CD4-positive, alpha-beta T cell treated with Interleukin-12 subunit alpha and Interleukin-12 subunit beta, for 1 hour (primary cell): ENCODE results near the gene BCAT1.
"Not testable (repeated sequence)": the region's sequence is repeated elsewhere in the genome, so short reads cannot be mapped to it uniquely, and the experiment has no call there.

ENCODE experiments used
- DNase-seq: peaks from one replicate; pipeline ENCODE4 v3.0.0-alpha.2; 2020

The BCAT1 gene

DNA sequence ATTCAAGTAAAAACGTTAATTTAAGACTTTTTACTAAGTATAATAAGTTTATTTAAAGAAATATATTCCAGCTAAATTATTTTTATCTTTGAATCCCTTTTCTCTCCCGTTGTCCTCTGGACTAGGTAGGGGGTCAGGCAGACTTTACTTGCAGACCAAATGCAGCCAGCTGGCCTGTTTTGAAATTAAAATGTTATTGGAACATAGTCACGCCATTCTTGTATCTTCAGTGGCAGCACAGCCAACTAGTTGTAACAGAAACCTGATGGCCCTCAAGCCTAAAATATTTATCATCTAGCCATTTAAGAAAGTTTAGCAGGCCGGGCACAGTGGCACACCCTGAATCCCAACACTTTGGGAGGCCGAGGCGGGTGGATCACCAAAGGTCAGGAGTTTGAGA is 52.7 kb downstream of the BCAT1 start:
- no peak for DNase-seq

DNA sequence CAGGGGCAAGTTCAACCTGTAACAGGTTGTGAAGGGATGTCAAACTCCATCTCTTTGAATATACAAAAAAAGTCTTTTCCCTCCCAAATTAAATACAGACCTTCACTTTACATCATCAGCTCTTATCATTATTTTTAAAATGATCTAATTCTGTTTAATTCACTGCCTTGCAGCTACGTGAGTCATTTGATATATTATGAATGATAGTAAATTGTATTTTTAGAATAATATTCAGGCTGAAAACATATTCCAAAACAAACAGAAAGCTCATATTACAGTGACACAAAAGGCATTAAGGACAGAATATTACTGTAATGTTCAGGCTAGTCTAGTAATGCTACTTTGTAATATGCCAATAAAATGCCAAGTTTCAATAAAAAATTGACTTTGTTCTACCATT is 53.3 kb downstream of the BCAT1 start:
- DNase-seq: no peak

DNA sequence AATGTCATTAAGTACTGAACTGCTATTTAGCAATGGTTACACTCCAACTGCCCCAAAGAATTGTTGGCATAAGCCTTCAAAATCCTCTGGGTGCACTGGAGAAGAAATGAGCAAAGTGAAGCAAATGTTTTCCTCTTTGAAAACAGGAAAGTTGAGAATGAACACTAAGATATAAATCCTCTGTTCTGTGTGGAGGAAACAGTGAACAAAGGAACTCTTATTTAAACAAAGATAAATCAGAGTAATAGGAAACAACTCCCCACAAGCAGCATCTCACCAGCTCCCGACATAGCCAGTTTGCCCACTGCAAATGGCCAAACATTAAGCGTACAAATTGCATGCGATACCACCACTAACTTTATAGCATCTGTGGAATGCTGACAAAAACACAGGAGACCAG is 54.0 kb downstream of the BCAT1 start:
- no peak for DNase-seq

DNA sequence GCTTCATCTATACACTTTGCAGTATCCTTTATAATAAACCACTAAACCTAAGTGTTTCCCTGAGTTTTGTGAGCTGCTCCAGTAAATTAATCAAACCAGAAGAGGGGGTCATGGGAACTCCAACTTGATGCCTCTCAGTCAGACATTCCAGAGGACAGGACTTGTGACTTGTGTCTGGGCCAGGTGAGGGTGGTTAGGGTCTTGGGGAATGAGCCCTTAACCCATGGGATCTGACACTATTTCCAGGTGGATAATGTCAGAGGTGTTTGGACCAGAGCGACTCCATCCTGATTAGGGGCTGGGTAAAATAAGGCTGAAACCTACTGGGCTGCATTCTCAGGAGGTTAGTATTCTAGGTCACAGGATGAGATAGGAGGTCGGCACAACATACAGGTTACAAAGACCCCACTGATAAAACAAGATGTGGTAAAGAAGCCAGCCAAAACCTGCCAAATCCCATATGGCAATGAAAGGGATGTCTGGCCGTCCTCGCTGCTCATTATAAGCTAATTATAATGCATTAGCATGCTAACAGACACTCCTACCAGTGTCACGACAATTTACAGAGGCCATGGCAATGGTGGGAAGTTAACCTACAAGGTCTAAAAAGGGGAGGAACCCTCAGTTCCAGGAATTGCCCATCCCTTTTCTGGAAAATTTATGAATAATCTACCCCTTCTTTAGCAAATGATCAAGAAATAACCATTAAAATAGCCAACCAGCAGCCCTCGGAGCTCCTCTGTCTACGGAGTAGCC is 58.7 kb downstream of the BCAT1 start:
- DNase-seq: no peak

DNA sequence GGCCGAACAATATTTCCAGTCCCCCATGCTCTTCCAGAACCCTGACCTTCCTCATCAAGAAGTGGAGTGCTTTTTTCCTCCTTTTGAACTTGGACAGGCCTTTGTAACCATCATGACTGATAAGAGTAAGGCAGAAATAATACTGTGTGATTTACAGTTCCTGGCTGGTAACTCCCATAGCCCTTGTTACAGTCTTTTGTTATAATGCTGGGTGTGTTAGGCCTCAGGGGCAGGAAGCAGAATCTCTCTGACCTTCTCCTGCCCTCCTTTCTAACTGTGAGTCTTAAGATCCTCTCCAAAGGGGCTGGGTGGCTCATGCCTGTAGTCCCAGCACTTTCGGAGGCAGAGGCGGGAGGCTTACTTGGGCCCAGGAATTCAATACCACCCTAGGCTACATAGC is 59.5 kb downstream of the BCAT1 start:
- no peak for DNase-seq

DNA sequence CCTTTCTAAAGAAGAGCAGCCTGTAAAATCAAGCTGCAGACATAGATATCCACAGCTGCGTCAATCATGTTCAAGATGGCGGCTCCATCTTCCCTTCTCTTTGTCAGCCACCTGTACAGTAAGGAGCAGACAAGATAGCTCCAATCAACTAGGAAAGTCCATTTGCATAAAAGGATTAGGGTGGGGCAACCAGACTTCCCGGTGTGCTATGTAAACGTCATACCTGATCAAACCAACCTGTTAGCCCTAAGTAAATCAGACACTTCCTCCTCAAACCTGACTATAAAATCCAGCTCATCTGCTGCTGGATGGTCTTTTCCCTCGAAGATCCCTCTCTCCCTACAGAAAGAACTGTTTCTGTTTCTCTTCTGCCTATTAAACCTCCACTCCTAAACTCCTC is 60.1 kb downstream of the BCAT1 start:
- no peak for DNase-seq

DNA sequence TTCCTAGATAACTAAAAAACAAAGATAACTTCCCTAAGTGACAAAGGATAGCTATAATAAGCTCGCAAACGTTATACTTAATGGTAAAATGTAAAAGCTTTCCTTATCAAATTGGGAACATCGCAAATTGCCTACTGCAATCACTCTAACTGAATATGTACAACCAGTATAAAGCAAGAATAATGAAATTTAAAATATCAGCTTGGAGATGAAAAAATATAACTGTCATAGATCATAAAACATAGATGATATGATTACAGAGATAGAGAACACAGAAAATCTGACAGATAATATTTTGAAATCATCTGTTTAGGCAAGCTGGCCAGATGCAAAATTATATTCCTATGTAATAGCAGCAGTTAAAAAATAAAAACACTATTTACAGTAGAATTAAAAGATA is 64.0 kb downstream of the BCAT1 start:
- no peak for DNase-seq

DNA sequence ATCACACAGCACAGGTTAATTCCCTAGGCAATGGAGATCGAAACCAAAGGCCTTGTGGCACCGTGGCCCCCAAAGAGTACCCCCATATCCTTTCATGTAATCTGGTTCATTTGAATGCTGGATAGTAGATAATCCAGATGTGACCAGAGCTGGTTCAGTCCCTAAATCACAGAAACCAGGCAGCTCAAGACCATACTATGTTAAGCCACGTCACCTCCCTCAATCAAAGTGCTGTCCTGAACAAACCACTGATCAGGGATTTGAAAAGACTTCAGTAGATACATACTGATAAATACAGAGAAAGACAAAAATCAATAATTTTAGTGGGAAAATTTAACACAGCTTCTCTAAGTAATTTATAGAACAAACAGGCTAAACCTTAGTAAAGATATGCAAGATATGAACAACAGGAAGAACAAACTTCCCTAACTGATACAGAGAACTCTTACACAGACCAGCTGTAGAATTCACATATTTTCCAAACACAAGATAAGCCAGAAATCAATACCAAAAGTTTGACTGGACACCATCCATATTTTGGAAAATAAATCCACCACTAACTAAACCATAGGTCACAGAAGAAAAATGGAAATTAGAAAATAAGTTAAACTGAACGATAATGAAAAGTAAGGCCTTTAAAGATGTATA is 67.1 kb downstream of the BCAT1 start:
- DNase-seq: no peak

DNA sequence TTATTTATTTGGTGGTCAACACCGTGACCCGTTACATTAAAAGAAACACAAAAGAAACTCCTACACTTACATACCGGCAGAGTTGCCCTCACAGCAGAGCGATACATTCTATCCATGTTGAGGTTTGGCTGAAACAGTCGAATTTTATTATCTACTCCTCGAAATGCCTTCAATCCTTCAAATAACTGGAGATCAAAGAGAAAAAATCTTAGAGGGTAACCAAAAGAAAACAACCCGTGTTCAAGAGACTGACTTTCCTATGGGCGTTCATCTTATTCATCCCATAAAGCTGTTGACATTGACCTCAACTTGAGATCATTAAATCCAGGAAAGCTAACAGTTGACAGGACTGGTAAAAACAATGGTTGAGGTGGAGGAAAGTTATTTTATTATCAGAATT is 67.7 kb downstream of the BCAT1 start:
- no peak for DNase-seq

DNA sequence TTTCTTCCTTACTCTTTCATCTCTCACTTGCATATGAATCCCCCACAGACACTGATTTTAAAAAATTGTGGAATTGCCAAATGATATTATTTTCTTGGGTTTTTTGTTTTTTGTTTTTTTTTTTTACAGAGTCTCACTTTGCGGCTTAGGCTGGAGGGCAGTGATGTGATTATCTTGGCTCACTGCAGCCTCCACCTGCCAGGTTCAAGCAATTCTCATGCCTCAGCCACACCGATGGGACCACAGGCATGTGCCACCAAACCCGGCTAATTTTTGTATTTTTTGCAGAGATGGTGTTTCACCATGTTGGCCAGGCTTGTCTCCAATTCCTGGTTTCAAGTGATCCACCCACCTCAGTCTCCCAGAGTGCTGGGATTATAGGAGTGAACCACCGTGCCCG is 68.2 kb downstream of the BCAT1 start:
- no peak for DNase-seq

DNA sequence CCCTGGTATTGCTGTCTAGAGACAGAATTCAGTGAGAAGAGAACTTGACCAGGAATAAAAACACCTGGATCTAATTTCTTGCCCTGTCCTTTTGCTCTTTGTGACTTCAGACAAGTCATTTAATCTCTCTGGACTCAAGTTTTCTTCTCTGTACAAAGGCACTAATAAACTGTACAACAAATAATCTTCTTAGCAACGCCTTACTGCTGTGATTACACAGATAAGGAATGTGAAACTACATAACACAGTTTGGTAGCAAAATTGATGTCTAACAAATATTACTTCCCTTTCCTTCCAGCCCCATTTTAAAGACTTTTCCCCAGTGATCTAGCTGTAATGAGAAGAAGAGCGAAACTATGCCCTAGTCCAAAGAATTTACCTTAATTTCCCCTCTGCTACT is 69.3 kb downstream of the BCAT1 start:
- DNase-seq: no peak

DNA sequence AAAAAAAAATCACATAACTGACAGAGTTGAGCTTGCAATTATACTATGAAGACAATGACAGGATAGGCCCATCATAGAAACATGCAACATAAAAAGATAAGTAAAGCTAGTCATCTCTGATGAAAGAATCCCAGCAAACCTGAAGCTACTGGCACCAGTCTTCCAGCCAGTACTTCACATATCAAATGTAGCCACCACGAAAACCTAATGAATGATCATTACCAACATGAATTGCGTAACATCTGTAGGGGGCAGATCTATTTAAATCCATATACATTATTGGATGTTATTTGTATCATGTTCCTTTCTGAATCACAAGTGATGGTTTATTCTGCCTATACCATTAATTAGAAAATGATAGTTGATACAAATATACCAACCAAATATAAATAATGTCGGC is 73.9 kb downstream of the BCAT1 start:
- DNase-seq: no peak

DNA sequence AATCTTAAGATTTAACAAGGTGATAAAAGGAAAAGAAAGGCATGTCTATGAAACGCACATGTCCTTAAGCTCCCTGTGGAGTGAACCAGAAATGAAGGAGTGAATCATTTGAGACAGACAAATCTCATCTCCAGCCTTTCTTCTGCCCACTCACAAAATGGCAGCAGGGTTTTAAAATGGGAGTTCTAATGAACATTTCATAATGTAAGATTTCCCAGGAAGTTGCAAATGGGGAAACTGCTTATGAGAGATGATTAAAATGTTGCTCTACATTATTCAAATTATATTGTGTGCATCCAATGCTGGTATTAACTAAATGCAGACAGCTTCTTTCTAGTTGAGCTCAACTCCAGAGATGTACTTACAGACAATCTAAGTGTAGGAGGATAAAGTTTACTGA is 76.7 kb downstream of the BCAT1 start:
- no peak for DNase-seq

DNA sequence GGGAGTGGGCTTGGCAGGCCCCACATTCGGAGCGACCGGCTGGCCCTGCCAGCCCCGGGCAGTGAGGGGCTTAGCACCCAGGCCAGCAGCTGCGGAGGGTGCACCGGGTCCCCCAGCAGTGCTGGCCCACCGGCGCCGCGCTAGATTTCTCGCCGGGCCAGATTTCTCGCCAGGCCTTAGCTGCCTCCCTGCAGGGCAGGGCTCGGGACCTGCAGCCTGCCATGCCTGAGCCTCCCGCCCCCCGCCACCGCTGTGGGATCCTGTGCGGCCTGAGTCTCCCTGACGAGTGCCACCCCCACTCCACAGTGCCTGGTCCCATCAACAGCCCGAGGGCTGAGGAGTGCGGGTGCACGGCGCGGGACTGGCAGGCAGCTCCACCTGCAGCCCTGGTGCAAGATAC is 82.8 kb downstream of the BCAT1 start:
- not testable (repeated sequence) for DNase-seq

DNA sequence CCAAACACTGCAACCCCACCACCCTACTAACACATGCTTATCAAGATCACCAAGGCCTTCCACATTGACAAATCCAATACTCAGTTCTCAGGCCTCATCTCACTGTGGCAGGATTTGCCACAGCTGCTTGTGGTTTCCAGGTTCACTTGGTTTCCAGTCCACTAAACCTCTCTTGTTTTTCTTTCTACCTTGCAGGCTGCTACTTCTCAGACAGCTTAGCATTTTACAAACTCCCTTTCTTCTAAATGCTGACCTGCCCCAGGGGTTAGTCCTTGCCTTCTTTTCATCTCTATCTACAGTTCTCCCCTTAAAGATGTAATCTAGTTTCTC is 84.1 kb downstream of the BCAT1 start:
- no peak for DNase-seq

DNA sequence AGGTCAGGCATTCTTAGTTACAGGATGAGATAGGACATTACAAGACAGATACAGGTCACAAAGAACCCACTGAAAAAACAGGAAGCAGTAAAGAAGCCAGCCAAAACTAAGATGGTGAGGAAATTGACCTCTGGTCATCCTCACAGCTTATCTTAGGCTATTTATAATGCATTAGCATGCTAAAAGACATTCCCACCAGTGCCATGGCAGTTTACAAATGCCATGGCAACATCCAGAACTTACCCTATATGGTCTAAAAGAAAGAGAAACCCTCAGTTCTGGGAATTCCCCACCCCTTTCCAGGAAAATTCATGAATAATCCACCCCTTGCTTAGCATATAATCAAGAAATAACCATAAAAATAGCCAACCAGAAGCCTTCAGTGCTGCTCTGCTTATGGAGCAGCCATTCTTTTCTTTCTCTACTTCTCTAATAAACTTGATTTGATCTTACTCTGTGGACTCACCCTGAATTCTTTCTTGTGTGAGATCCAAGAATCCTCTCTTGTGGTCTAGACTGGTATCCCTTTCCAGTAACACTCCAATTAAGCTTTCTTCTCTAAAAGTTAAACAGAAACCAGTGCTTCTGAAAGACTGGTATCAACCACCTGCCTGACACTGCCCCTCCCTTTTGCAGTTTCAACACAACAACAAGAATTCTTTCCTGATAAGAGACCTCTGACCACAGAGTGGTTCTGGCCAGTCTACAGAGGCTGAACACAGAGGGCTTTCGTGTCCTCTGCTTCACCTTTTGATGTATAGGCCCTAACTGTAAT is 86.9 kb downstream of the BCAT1 start:
- no peak for DNase-seq

DNA sequence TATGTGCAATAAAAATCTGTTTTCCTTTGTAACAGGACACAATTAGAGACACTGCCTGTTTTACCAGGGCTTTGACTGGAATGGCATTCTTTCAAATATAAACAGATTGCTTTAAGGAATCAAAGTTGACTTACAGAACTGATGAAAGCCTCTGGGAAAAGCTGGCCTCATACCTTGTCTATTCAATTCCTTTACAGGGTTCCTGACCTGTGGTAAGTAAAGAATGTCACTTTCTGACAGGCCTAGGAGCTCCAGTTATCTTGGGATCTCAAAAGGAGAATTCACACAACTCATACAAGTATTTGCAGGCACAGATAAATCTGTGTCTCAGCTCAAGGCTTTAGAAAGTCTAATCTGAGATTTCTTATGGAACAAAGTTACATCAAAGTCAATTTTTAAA is 88.4 kb downstream of the BCAT1 start:
- no peak for DNase-seq

DNA sequence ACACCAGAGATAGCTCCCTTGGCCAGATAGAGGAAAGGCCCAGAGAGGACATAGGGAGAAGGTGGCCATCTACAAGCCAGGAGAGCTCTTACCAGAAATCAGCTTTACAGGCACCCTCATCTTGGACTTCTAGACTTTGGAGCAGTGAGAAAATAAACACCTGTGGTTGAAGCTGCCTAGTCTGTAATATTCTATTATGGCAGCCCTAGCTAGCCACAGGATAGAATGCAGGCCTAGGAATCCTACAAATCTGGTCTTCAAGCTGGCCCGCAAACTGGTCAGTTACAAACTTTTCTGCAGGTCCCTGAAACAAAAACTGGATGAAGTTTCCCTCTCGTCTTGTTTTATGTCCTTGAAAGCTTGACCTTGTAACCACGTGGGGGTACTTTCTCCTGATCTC is 92.4 kb downstream of the BCAT1 start:
- DNase-seq: no peak

DNA sequence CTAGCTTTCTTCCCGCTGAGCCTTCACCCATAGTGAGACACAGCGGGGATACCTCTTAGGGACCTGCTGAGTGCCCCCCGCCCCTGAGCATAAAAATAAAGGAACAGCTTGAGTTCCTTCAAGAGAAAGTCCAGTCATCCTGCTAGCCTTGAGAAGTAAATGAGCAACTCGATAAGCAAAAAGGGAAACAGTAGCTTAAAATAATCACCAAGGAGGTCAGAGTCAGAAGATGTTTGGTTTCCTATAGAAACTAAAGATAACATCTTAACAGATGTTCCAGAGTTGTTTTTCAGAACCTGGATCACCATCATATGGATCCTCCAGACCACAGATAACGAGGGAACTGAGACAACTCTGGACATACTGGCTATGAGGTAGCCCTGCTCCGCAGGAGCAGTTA is 94.0 kb downstream of the BCAT1 start:
- DNase-seq: no peak

DNA sequence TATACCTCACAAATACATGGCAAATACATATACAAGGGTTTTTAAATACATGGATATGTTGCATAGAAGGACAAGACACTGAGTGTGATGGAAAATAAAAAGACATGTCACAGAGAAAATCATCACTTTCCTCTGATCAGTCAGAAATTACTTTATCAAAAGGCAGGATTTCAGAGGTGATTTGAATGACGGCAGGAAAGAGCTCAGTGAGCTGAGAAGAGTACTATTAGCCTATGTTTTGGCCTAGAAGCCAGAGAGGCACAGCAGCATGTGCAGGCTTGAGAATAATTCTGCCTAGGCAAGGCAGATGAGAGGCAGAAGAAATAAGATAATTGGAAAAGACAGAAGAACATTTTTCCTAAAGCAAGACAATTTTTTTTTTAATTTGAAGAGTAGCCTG is 94.9 kb downstream of the BCAT1 start:
- DNase-seq: no peak

DNA sequence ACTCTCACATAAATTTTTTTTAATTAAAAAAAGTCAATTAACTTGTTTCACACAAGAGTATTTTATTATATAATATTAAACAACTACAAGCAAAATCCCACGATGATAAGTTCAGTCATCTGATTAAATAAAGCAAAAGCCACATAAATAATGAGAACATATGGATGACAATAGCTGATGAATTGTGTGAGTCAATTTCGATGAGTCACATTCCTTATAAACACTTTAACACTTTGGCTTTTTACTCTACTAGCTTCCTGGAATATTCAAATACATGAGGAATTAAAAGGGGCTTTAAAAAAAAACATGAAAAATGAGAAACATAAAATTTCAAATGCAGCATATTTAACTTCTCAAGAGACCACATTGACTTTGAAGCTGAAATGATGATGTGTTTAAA is 95.3 kb downstream of the BCAT1 start:
- no peak for DNase-seq

DNA sequence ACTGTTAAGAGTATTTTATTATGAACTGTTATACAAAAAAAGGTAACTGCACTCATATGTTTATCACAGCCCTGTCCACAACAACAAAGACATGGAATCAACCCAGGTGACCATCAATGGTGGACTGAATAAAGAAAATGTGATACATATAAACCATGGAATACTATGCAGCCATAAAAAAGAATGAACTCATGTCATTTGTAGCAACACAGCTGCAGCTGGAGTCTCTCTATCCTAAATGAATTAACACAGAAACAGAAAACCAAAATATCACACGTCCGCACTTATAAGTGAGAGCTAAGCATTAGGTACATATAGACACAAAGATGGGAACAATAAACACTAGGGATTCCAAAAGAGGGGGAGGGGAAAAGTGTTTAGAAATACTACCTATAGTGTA is 95.8 kb downstream of the BCAT1 start:
- DNase-seq: no peak

DNA sequence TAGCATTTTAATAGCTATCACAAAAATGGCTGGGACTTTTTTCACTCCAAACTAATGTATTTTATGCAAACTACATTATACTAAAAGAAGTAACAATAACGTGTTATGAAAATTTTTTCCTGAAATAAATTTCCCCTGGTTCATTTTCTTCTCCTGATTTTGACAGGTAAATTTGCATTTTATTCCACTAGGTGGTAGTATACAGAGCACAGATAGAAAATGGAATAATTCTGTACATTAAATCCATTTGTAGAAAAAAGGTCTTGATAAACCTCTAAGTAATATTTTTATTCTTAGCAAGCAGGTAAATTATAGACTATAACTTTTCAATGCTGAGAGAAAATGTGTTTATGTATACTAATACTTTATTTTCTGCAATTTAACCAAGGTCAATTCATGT is 96.5 kb downstream of the BCAT1 start:
- DNase-seq: no peak

DNA sequence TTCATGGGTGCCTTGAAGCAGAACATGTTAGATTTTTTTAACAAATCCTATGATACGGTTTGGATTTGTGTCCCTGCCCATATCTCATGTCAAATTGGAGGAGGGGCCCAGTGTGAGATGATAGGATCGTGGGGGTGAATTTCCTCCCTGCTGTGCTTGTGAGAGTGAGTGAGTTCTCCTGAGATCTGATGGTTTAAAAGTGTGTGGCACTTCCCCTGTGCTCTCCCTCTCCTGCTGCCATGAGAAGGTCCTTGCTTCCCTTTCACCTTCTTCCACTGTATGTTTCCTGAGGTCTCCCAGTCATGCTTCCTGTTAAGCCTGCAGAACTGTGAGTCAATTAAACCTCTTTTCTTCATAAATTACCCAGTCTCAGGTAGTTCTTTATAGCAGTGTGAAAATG is 97.0 kb downstream of the BCAT1 start:
- DNase-seq: not testable (repeated sequence)
